ENCODE data around the gene NEU2. TPM values are rescaled to one million over a fixed set of nuclear protein-coding genes. Genes with fewer than 3 reads are reported as not detected.

NEU2 gene
- total RNA-seq, 1 experiment from 2014 or later, result not detected

- intact Hi-C loops (cut with micrococcal nuclease; ENCODE audit: unreplicated experiment), result loop anchor here (10.0 kb wide), 1 partner anchor 430 kb away; no protein-coding TSS in a partner anchor
- H3K36me3 ChIP-seq (ENCODE audit: low read depth), result no peaks in the 10 kb centered on the region
- no peak overlapping the region for H2AFZ ChIP-seq
- no peaks in the 10 kb centered on the region for H3K9me2 ChIP-seq (ENCODE audit: insufficient read depth)
- H3K4me3 ChIP-seq, result no peak overlapping the region
- CTCF ChIA-PET, result no interaction called here
- no TSS peak for BruUV-seq (replicated peaks)
- no peak overlapping the region for H3K27ac ChIP-seq
- H3K79me2 ChIP-seq (ENCODE audit: low read depth), result no peaks in the 10 kb centered on the region
- H4K20me1 ChIP-seq (ENCODE audit: insufficient read depth), result no peaks in the 10 kb centered on the region
- no peak overlapping the region for H3K4me2 ChIP-seq
- TF ChIP-seq EZH2 (IDR thresholded peaks at IDR 0.05; ENCODE audit: low read depth), result no peak
- TF ChIP-seq, protein P1, sequence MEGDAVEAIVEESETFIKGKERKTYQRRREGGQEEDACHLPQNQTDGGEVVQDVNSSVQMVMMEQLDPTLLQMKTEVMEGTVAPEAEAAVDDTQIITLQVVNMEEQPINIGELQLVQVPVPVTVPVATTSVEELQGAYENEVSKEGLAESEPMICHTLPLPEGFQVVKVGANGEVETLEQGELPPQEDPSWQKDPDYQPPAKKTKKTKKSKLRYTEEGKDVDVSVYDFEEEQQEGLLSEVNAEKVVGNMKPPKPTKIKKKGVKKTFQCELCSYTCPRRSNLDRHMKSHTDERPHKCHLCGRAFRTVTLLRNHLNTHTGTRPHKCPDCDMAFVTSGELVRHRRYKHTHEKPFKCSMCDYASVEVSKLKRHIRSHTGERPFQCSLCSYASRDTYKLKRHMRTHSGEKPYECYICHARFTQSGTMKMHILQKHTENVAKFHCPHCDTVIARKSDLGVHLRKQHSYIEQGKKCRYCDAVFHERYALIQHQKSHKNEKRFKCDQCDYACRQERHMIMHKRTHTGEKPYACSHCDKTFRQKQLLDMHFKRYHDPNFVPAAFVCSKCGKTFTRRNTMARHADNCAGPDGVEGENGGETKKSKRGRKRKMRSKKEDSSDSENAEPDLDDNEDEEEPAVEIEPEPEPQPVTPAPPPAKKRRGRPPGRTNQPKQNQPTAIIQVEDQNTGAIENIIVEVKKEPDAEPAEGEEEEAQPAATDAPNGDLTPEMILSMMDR (conservative IDR thresholded peaks at IDR 0.05), result no peak
- H3K9me3 ChIP-seq (ENCODE audit: insufficient read depth, low read depth), result 0 out of 2 replicates have a peak, but pooled peaks cover 6% of the 10 kb centered on the region
- POLR2A ChIA-PET (ENCODE audit: unreplicated experiment), result no interaction called here
- H3K4me1 ChIP-seq (replicated peaks; ENCODE audit: insufficient read depth), result peaks cover 69% of the 10 kb centered on the region
- DNase-seq, result peak in 1 of 2 experiments; percentile 17
- peaks cover 56% of the 10 kb centered on the region for H3F3A ChIP-seq (ENCODE audit: insufficient read depth, low read depth)
- no peaks in the 10 kb centered on the region for H3K27me3 ChIP-seq (ENCODE audit: insufficient read depth, low read depth)
These were observed 47.8 kb upstream of the NEU2 start for GRCh38 chr2:232984451-232985207.

DNA sequence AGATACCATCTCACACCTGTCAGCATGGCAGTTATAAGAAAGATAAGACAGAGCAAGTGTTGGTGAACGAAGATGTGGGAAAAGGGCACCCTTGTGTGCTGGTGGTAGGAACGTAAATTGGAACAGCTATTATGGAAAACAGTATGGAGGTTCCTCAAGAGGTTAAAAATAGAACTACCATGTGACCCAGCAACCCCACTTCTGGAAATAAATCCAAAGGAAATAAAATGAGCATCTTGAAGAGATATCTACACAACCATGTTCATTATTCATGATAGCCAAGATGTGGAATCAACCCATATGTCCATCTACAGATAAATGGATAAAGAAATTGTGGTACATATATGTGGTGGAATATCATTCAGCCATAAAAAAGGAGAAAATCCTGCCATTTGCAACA is 46.3 kb upstream of the NEU2 start:
- H2AFZ ChIP-seq, result no peak overlapping the region
- POLR2A ChIA-PET (ENCODE audit: unreplicated experiment), result no interaction called here
- H3K27ac ChIP-seq, result peak overlapping the region; percentile 95; the same call in 1 of the 2 replicates
- peaks cover 69% of the 10 kb centered on the region for H3K4me1 ChIP-seq (replicated peaks; ENCODE audit: insufficient read depth)
- no peaks in the 10 kb centered on the region for H3K79me2 ChIP-seq (ENCODE audit: low read depth)
- no peaks in the 10 kb centered on the region for H4K20me1 ChIP-seq (ENCODE audit: insufficient read depth)
- no peak overlapping the region for H3K4me3 ChIP-seq
- no peak for DNase-seq
- H3K4me2 ChIP-seq, result no peak overlapping the region
- BruUV-seq (replicated peaks), result no TSS peak
- H3K36me3 ChIP-seq (ENCODE audit: low read depth), result no peaks in the 10 kb centered on the region
- CTCF ChIA-PET, result interaction anchor here (0.6 kb wide), 1 partner anchor 255 kb away, joined by 6 read pairs; no protein-coding TSS in a partner anchor
- no peaks in the 10 kb centered on the region; the same call in 1 of the 2 replicates for H3K9me2 ChIP-seq (ENCODE audit: insufficient read depth)
- 0 out of 2 replicates have a peak, but pooled peaks cover 6% of the 10 kb centered on the region for H3K9me3 ChIP-seq (ENCODE audit: insufficient read depth, low read depth)
- H3F3A ChIP-seq (ENCODE audit: insufficient read depth, low read depth), result peaks cover 47% of the 10 kb centered on the region
- no peaks in the 10 kb centered on the region for H3K27me3 ChIP-seq (ENCODE audit: insufficient read depth, low read depth)
- intact Hi-C loops (cut with micrococcal nuclease; ENCODE audit: unreplicated experiment), result loop anchor here (10.0 kb wide), 1 partner anchor 429 kb away; no protein-coding TSS in a partner anchor
- TF ChIP-seq EZH2 (IDR thresholded peaks at IDR 0.05; ENCODE audit: low read depth), result no peak
- TF ChIP-seq, protein P1 (conservative IDR thresholded peaks at IDR 0.05), result no peak

- POLR2A ChIA-PET (ENCODE audit: unreplicated experiment), result no interaction called here
- Histone ChIP-seq H3K4me2 (no peak overlapping the region), H3K4me3 (no peak overlapping the region), H3K4me1 (replicated peaks; ENCODE audit: insufficient read depth) (peaks cover 28% of the 10 kb centered on the region), H3K9me2 (ENCODE audit: insufficient read depth) (no peaks in the 10 kb centered on the region; the same call in 1 of the 2 replicates), H3K9me3 (ENCODE audit: insufficient read depth, low read depth) (no peaks in the 10 kb centered on the region), H3F3A (ENCODE audit: insufficient read depth, low read depth) (peaks cover 29% of the 10 kb centered on the region), H3K36me3 (ENCODE audit: low read depth) (no peaks in the 10 kb centered on the region), H3K27ac (no peak overlapping the region), H2AFZ (no peak overlapping the region), H3K27me3 (ENCODE audit: insufficient read depth, low read depth) (no peaks in the 10 kb centered on the region), H4K20me1 (ENCODE audit: insufficient read depth) (no peaks in the 10 kb centered on the region), H3K79me2 (ENCODE audit: low read depth) (no peaks in the 10 kb centered on the region)
- CTCF ChIA-PET, result no interaction called here
- TF ChIP-seq EZH2 (IDR thresholded peaks at IDR 0.05; ENCODE audit: low read depth), result no peak
- TF ChIP-seq, protein P1 (conservative IDR thresholded peaks at IDR 0.05), result no peak
- no peak for DNase-seq
- no TSS peak for BruUV-seq (replicated peaks)
- intact Hi-C loops (cut with micrococcal nuclease; ENCODE audit: unreplicated experiment), result no loop called here
These were observed 39.1 kb upstream of the NEU2 start for GRCh38 chr2:232993231-232993821.
